ENCODE results near the gene CNFN.

The CNFN gene

DNA sequence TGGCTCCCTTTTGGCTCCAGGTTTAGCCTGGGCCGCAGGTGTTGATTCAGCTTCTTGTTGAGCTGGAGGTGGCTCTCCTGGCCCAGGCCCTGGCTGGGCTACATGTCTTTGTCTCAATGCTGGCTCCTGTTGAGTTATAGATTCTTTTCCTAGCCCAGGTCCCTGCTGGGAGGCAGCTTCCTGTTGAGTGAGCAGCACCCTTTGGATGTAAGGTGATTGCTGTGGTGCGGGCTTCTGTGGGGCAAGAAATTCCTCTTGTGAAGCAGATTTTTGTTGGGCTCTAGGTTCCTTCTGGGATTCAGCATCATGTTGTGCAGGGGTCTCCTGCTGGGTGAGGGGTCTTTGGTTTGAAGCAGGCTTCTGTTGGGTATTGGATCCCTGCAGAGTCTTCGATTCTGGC is 36.5 kb upstream of the CNFN start:
- TF ChIP-seq CTCF (IDR thresholded peaks at IDR 0.05; ENCODE audit: low read depth, low read length): no peak
- DNase-seq (ENCODE audit: extremely low read depth, low read depth): no peak

DNA sequence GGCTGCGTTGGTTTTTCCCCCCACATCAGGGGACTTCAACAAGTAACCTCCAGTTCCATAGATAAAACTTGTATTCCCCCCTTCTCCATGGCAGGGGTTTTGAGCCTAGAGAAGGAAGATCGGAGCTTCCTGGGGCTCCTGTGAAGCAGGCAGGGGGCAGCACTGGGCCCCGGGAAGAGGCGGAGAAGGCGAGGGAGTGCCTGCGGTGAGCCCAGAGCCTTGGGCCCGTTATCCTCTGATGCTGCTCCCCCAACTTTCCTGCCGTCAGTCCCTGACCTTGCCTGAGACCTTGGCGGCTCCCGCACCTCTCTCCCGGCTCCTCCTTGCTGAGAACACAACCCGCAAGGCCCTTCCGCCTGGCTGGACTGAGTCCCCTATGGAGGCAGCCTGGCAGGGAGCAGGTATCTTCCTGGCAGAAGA is 34.6 kb upstream of the CNFN start:
- DNase-seq (ENCODE audit: extremely low read depth, low read depth): no peak
- TF ChIP-seq CTCF (IDR thresholded peaks at IDR 0.05; ENCODE audit: low read depth, low read length): no peak

- TF ChIP-seq CTCF (IDR thresholded peaks at IDR 0.05; ENCODE audit: low read depth, low read length): no peak
- DNase-seq (ENCODE audit: extremely low read depth, low read depth): no peak
These were observed 34.2 kb upstream of the CNFN start for GRCh38 chr19:42424345-42424707.

- DNase-seq (ENCODE audit: extremely low read depth, low read depth): peak; percentile 78
- no peak for TF ChIP-seq CTCF (IDR thresholded peaks at IDR 0.05; ENCODE audit: low read depth, low read length)
These were observed 33.6 kb upstream of the CNFN start for GRCh38 chr19:42423462-42424344.

DNA sequence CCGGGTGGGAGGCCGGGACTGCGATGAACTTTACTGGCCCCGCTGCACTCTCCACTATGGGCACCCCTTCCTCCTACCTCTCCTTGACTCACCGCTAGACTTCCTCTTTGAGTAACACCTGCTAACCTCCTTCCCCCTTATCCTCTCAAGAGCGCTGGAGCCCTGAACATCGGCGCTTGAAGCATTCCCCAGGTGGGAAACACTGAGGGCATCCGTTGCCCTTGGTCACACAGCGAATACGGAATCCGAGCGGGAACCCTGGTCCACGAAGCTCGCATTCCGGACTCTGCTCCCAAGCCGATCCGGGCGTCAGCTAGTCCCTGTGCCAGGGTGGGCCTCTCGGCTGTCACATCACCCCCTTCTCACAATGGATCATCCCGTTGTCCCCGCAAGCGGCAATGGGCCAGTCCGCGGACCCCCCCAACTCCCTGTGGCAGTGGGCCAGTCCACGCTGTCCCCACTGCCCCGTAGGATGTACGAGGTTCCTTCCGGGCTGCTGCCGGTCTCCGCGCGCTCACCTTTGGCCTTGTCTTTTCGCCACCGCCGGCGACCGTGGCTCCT is 32.9 kb upstream of the CNFN start:
- DNase-seq (ENCODE audit: extremely low read depth, low read depth): no peak
- TF ChIP-seq CTCF (IDR thresholded peaks at IDR 0.05; ENCODE audit: low read depth, low read length): no peak

GRCh38 chr19:42422092-42422900 is 32.2 kb upstream of the CNFN start:
- TF ChIP-seq CTCF (IDR thresholded peaks at IDR 0.05; ENCODE audit: low read depth, low read length): no peak

GRCh38 chr19:42421591-42422031 is 31.5 kb upstream of the CNFN start:
- DNase-seq (ENCODE audit: extremely low read depth, low read depth): no peak

More at GRCh38 chr19:42422092-42422900, 32.2 kb upstream of the CNFN start:
- DNase-seq (ENCODE audit: extremely low read depth, low read depth): no peak

More at GRCh38 chr19:42421591-42422031, 31.5 kb upstream of the CNFN start:
- TF ChIP-seq CTCF (IDR thresholded peaks at IDR 0.05; ENCODE audit: low read depth, low read length): no peak
